Adrenal gland (tissue), 12 donors: ENCODE data around the gene PVALEF. TPM values are rescaled to one million over a fixed set of nuclear protein-coding genes. Genes with fewer than 3 reads are reported as not detected.

Experiments
- DNase-seq, 7 donors: peaks; one replicate each; pipeline ENCODE4 v3.0.0-alpha.2; 2019 to 2020
- H3K27ac ChIP-seq, 5 donors: fragments of 200-600 bp; sonication (generic) in 4 of 5; 1 replicate in 3 of 5; 2 replicates in 2 of 5; pipeline versions ENCODE4 v1.5.1 to v1.8.0; 2016 to 2020; ENCODE audit warnings: mild to moderate bottlenecking in 1 of 5
- H3K27me3 ChIP-seq: fragments of 200-600 bp; 2 replicates; pipeline ENCODE4 v1.8.0; 2021
- H3K36me3 ChIP-seq, 2 donors: fragments of 200-600 bp; replicated peaks in 1 of 2; 1 replicate in 1 of 2; 2 replicates in 1 of 2; pipeline versions ENCODE4 v1.5.1 to v1.8.0; 2018 to 2022
- H3K4me1 ChIP-seq, 2 donors: fragments of 200-600 bp; replicated peaks in 1 of 2; 1 replicate in 1 of 2; 2 replicates in 1 of 2; pipeline versions ENCODE4 v1.5.1 to v1.8.0; 2018 to 2021
- H3K4me3 ChIP-seq, 4 donors: fragments of 200-600 bp; sonication (generic) in 3 of 4; one replicate each; pipeline ENCODE4 v1.5.1; 2016 to 2018
- H3K9me3 ChIP-seq, 3 donors: fragments of 200-600 bp; sonication (generic) in 1 of 3; replicated peaks in 1 of 3; 1 replicate in 2 of 3; 2 replicates in 1 of 3; pipeline versions ENCODE4 v1.5.1 to v1.8.0; 2016 to 2021
- CTCF ChIP-seq, 6 experiments: fragments of 450-650 bp in 4 of 6; fragments of 200-600 bp in 2 of 6; sonication (generic) in 1 of 6; IDR thresholded peaks; 1 replicate in 5 of 6; 2 replicates in 1 of 6; pipeline versions ENCODE4 v1.5.1 to v1.8.0; 2016 to 2021; ENCODE audit warnings: antibody characterized with exemption in 6 of 6, mild to moderate bottlenecking in 2 of 6, moderate library complexity in 1 of 6
- POLR2A ChIP-seq, 2 donors: fragments of 450-650 bp; IDR thresholded peaks; one replicate each; pipeline ENCODE4 v1.6.1; 2017; ENCODE audit warnings: antibody characterized with exemption in 2 of 2, mild to moderate bottlenecking in 2 of 2, moderate library complexity in 1 of 2
- WGBS, 4 donors: extraction: QIAGEN DNeasy Blood & Tissue Kit in 2 of 4; methylation state at CpG; one replicate each; pipeline versions ENCODE4 v1.1.5 to v1.1.7; 2013 to 2017; 5-methylcytosine and 5-hydroxymethylcytosine counted together
- intact Hi-C, 2 donors: fragments of 100-400 bp; cut with DNase I; formaldehyde crosslinking; loops; one replicate each; pipeline versions ENCODE4 v1.14.1 to v1.15.0; 2022 to 2023
- polyA plus RNA-seq, 3 donors: library from polyadenylated mRNA; stranded (reverse); fragments of 200-250 nt in 2 of 3; fragments of 350-450 nt in 1 of 3; fragmentation: Illumina TruSeq in 1 of 3; extraction: RNeasy Lipid Tissue Mini Kit (QIAGEN cat#74804) in 1 of 3; gene quantifications; one replicate each; pipeline ENCODE4 v1.2.3, GENCODE V29; 2013 to 2014
- total RNA-seq, 9 donors: library from RNA; depleted of rRNA in 4 of 9; stranded (reverse); fragments of >200 nt in 4 of 9; fragments of 120-200 nt in 1 of 9; fragmentation: NEBNext Ultra II Directional in 1 of 9; extraction: Animal tissue kit (Norgen Biotek cat#: 25700) in 1 of 9; gene quantifications; one replicate each; pipeline versions ENCODE4 v1.1.0 to v1.2.4, GENCODE V29; 2013 to 2023
- donor health status: healthy with polysubstance abuse.
- donor health status: Bipolar disorder and iron deficiency.
- donor health status: DM: yes; HTN: yes; CAD: no.
- donor health status: DM: no; HTN: no; CAD: no.
- donor health status: DM: no; HTN: no; CAD: no.
- donor health status: DM: yes; HTN: yes; CAD: no.

Gene PVALEF
- total and polyA plus RNA-seq, 12 donors, result not detected

GRCh38 chr17:81207610-81208581 lies 42.6 kb downstream of the PVALEF start:
- no peak overlapping the region for H3K27ac ChIP-seq
- TF ChIP-seq POLR2A (IDR thresholded peaks at IDR 0.05) (no peak), CTCF (IDR thresholded peaks at IDR 0.05) (no peak)
- H3K27me3 ChIP-seq, result no peaks in the 10 kb centered on the region
- H3K36me3 ChIP-seq, result no peaks in the 10 kb centered on the region
- intact Hi-C loops, result no loop called here
- H3K9me3 ChIP-seq, result no peaks in the 10 kb centered on the region
- no peak for DNase-seq
- no peak overlapping the region for H3K4me3 ChIP-seq
- 89 to 92% (median 90%) methylated on average over 10 to 21 of the region's 21 CpGs for WGBS, 4 donors
- no peaks in the 10 kb centered on the region for H3K4me1 ChIP-seq

- no peaks in the 10 kb centered on the region for H3K36me3 ChIP-seq
- no peak overlapping the region for H3K4me3 ChIP-seq
- no peak overlapping the region for H3K27ac ChIP-seq
- TF ChIP-seq POLR2A (IDR thresholded peaks at IDR 0.05) (no peak), CTCF (IDR thresholded peaks at IDR 0.05) (no peak)
- intact Hi-C loops, result no loop called here
- H3K4me1 ChIP-seq, result no peaks in the 10 kb centered on the region
- no peak for DNase-seq
- WGBS, 4 donors, result 96 to 100% (median 98%) methylated on average over 5 to 10 of the region's 10 CpGs
- no peaks in the 10 kb centered on the region for H3K9me3 ChIP-seq
- no peaks in the 10 kb centered on the region for H3K27me3 ChIP-seq
These were observed 43.3 kb downstream of the PVALEF start for GRCh38 chr17:81208651-81209050.

GRCh38 chr17:81209141-81209540 lies 43.8 kb downstream of the PVALEF start:
- Histone ChIP-seq H3K27me3 (no peaks in the 10 kb centered on the region), H3K4me1 (no peaks in the 10 kb centered on the region), H3K9me3 (no peaks in the 10 kb centered on the region), H3K4me3 (no peak overlapping the region), H3K27ac (no peak overlapping the region), H3K36me3 (no peaks in the 10 kb centered on the region)
- no peak for DNase-seq
- TF ChIP-seq CTCF (IDR thresholded peaks at IDR 0.05) (no peak), POLR2A (IDR thresholded peaks at IDR 0.05) (no peak)
- intact Hi-C loops, result no loop called here
- WGBS, 4 donors, result 93 to 99% (median 95%) methylated on average over 6 to 16 of the region's 16 CpGs

- Histone ChIP-seq H3K4me3 (no peak overlapping the region), H3K4me1 (no peaks in the 10 kb centered on the region), H3K27me3 (no peaks in the 10 kb centered on the region), H3K27ac (no peak overlapping the region), H3K9me3 (no peaks in the 10 kb centered on the region), H3K36me3 (no peaks in the 10 kb centered on the region)
- TF ChIP-seq CTCF (IDR thresholded peaks at IDR 0.05), result no peak
- no peak for TF ChIP-seq POLR2A (IDR thresholded peaks at IDR 0.05)
- no peak for DNase-seq
- intact Hi-C loops, result no loop called here
- 73 to 86% (median 75%) methylated on average over 10 of the region's 10 CpGs for WGBS, 4 donors
These were observed 45.2 kb downstream of the PVALEF start for GRCh38 chr17:81210466-81210865.
